H9 (cell line): ENCODE results near the gene NPTXR. TPM values are rescaled to one million over a fixed set of nuclear protein-coding genes. Genes with fewer than 3 reads are reported as not detected.

Experiments used
- DNase-seq: peaks from one replicate; pipeline ENCODE4 v3.0.0-alpha.2; 2017
- H2AFZ ChIP-seq: one replicate; pipeline ENCODE4 v1.6.1; 2013; ENCODE audit warnings: mild to moderate bottlenecking, low read length, control low read depth, moderate library complexity
- H2AK5ac ChIP-seq: 2 replicates; pipeline ENCODE4 v1.6.1; 2013; ENCODE audit warnings: low read length, control low read depth, mixed read lengths; ENCODE audit not compliant: insufficient read length
- H2BK120ac ChIP-seq: one replicate; pipeline ENCODE4 v1.6.1; 2013; ENCODE audit warnings: low read depth, mild to moderate bottlenecking, low read length, control low read depth, inconsistent platforms; ENCODE audit not compliant: poor library complexity, severe bottlenecking
- H2BK12ac ChIP-seq: 2 replicates; pipeline ENCODE4 v1.6.1; 2013; ENCODE audit warnings: low read length, control low read depth, mixed read lengths, low read depth; ENCODE audit not compliant: insufficient read length
- H2BK15ac ChIP-seq: 2 replicates; pipeline ENCODE4 v1.6.1; 2013; ENCODE audit warnings: low read depth, low read length, control low read depth
- H2BK20ac ChIP-seq: one replicate; pipeline ENCODE4 v1.6.1; 2013; ENCODE audit warnings: low read depth, mild to moderate bottlenecking, low read length, control low read depth, inconsistent platforms; ENCODE audit not compliant: poor library complexity, severe bottlenecking
- H2BK5ac ChIP-seq: 2 replicates; pipeline ENCODE4 v1.6.1; 2013; ENCODE audit warnings: low read length, control low read depth, mixed read lengths; ENCODE audit not compliant: insufficient read length
- H3K14ac ChIP-seq: 2 replicates; pipeline ENCODE4 v1.6.1; 2013; ENCODE audit warnings: low read length, control low read depth; ENCODE audit not compliant: insufficient read depth
- H3K18ac ChIP-seq: 2 replicates; pipeline ENCODE4 v1.6.1; 2013; ENCODE audit warnings: low read depth, mild to moderate bottlenecking, mixed read lengths, low read length, control low read depth; ENCODE audit not compliant: insufficient read length
- H3K23ac ChIP-seq: 2 replicates; pipeline ENCODE4 v1.6.1; 2013; ENCODE audit warnings: low read length, control low read depth, mixed read lengths, low read depth; ENCODE audit not compliant: insufficient read length
- H3K23me2 ChIP-seq: 2 replicates; pipeline ENCODE4 v1.6.1; 2013; ENCODE audit warnings: low read depth, mild to moderate bottlenecking, mixed read lengths, low read length, control low read depth; ENCODE audit not compliant: insufficient read length, poor library complexity, severe bottlenecking
- H3K27ac ChIP-seq: 2 replicates; pipeline ENCODE4 v1.5.1; 2013; ENCODE audit warnings: low read length, control low read depth, mixed read lengths, low read depth; ENCODE audit not compliant: insufficient read length
- H3K27me3 ChIP-seq: 2 replicates; pipeline ENCODE4 v1.6.1; 2013; ENCODE audit warnings: low read length, control low read depth, inconsistent platforms; ENCODE audit not compliant: insufficient read depth
- H3K4ac ChIP-seq: 2 replicates; pipeline ENCODE4 v1.6.1; 2013; ENCODE audit warnings: low read depth, mild to moderate bottlenecking, control low read depth, inconsistent platforms, low read length, moderate library complexity
- H3K4me1 ChIP-seq: 2 replicates; pipeline ENCODE4 v1.6.1; 2013; ENCODE audit warnings: low read length, control low read depth, inconsistent platforms; ENCODE audit not compliant: insufficient read depth
- H3K4me2 ChIP-seq: 2 replicates; pipeline ENCODE4 v1.6.1; 2013; ENCODE audit warnings: low read length, control low read depth, mixed read lengths; ENCODE audit not compliant: insufficient read length, insufficient read depth
- H3K56ac ChIP-seq: 2 replicates; pipeline ENCODE4 v1.6.1; 2013; ENCODE audit warnings: low read depth, mild to moderate bottlenecking, mixed read lengths, low read length, control low read depth; ENCODE audit not compliant: insufficient read length
- H3K79me1 ChIP-seq: 2 replicates; pipeline ENCODE4 v1.6.1; 2013; ENCODE audit warnings: low read depth, mild to moderate bottlenecking, moderate library complexity, low read length, control low read depth, inconsistent platforms; ENCODE audit not compliant: insufficient read depth, poor library complexity, severe bottlenecking
- H3K79me2 ChIP-seq: 2 replicates; pipeline ENCODE4 v1.6.1; 2013; ENCODE audit warnings: low read length, control low read depth, inconsistent platforms; ENCODE audit not compliant: insufficient read depth
- H3K9ac ChIP-seq: 2 replicates; pipeline ENCODE4 v1.6.1; 2013; ENCODE audit warnings: low read length, control low read depth, mixed read lengths; ENCODE audit not compliant: insufficient read length; ENCODE audit errors: extremely low read depth
- H3K9me3 ChIP-seq: one replicate; pipeline ENCODE4 v1.6.1; 2013; ENCODE audit warnings: low read depth, low read length, inconsistent platforms; ENCODE audit not compliant: control insufficient read depth
- H3T11ph ChIP-seq: one replicate; pipeline ENCODE4 v1.6.1; 2013; ENCODE audit warnings: mild to moderate bottlenecking, low read length, control low read depth, inconsistent platforms
- H4K20me1 ChIP-seq: one replicate; pipeline ENCODE4 v1.6.1; 2013; ENCODE audit not compliant: control insufficient read depth, insufficient read length, insufficient read depth
- H4K5ac ChIP-seq: 2 replicates; pipeline ENCODE4 v1.6.1; 2013; ENCODE audit warnings: low read depth, mild to moderate bottlenecking, mixed read lengths, low read length, control low read depth; ENCODE audit not compliant: insufficient read length
- H4K8ac ChIP-seq: replicated peaks from 2 replicates; pipeline ENCODE4 v1.6.1; 2013; ENCODE audit warnings: low read length, control low read depth, mixed read lengths, low read depth; ENCODE audit not compliant: insufficient read length
- H4K91ac ChIP-seq: 2 replicates; pipeline ENCODE4 v1.6.1; 2013; ENCODE audit warnings: low read depth, mild to moderate bottlenecking, moderate library complexity, mixed read lengths, low read length, control low read depth; ENCODE audit not compliant: insufficient read length
- H3K27ac Mint-ChIP-seq, 3 experiments: 2 replicates in 2 of 3; 3 replicates in 1 of 3; pipeline ENCODE4 v1.8.0; 2020 to 2021; ENCODE audit warnings: mixed read lengths in 3 of 3, mild to moderate bottlenecking in 1 of 3, moderate library complexity in 1 of 3
- H3K27me3 Mint-ChIP-seq: 2 replicates; pipeline ENCODE4 v1.8.0; 2021; ENCODE audit warnings: low read depth, mild to moderate bottlenecking, moderate library complexity, mixed read lengths
- H3K36me3 Mint-ChIP-seq, 3 experiments: 2 replicates in 2 of 3; 3 replicates in 1 of 3; pipeline ENCODE4 v1.8.0; 2020 to 2021; ENCODE audit warnings: low read depth in 3 of 3, mixed read lengths in 3 of 3; ENCODE audit not compliant: insufficient read depth in 1 of 3
- H3K4me1 Mint-ChIP-seq, 2 experiments: 2 replicates each; pipeline ENCODE4 v1.8.0; 2020; ENCODE audit warnings: mixed read lengths in 2 of 2
- H3K4me3 Mint-ChIP-seq, 2 experiments: 2 replicates in 1 of 2; 3 replicates in 1 of 2; pipeline ENCODE4 v1.8.0; 2020 to 2021; ENCODE audit warnings: mild to moderate bottlenecking in 2 of 2, mixed read lengths in 2 of 2, moderate library complexity in 1 of 2
- H3K9me3 Mint-ChIP-seq, 2 experiments: 2 replicates in 1 of 2; 3 replicates in 1 of 2; pipeline ENCODE4 v1.8.0; 2020; ENCODE audit warnings: mild to moderate bottlenecking in 2 of 2, mixed read lengths in 2 of 2, moderate library complexity in 1 of 2
- WGBS: extraction: QIAGEN DNeasy Blood & Tissue Kit; methylation state at CpG from one replicate; pipeline ENCODE4 v1.1.7; 2013; ENCODE audit warnings: missing lambda C conversion rate, low lambda C conversion rate, mixed read lengths; ENCODE audit not compliant: insufficient read length; ENCODE audit errors: extremely low coverage; 5-methylcytosine and 5-hydroxymethylcytosine counted together
- total RNA-seq: library from RNA; stranded (reverse); gene quantifications from 2 replicates; pipeline ENCODE4 v1.2.1, GENCODE V29; 2021
- TF ChIP-seq, protein P1 (sequence below): fragments of 200-600 bp; sonication (generic); conservative IDR thresholded peaks from 3 replicates; pipeline ENCODE4 v1.8.0; 2021; ENCODE audit warnings: antibody characterized with exemption, mild to moderate bottlenecking

Gene NPTXR
- total RNA-seq, 1 experiment from 2014 or later: 8.1 TPM

DNA sequence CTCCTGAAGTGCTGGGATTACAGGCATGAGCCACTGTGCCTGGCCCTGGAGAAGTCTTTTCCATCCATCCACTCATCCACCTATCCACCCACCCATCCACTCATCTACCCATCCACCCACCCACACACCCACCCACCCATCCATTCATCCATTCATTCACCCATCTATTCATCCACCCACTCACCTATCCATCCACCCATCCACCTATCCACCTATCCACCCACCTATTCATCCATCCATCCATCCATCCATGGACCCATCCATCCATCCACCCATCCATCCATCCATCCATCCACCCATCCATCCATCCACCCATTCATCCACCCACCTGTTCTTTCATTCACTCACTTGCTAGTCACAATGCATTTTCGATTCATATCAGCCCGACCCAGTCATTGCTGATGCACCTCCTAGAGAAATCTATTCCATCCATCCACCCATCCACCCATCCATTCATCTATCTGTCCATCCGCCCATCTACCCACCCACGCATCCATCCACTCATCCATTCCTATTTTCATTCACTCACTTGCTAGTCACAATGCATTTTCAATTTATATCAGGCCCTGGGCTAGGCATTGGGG lies 70.4 kb downstream of the NPTXR start:
- Mint-ChIP-seq H3K9me3 (no peaks in the 10 kb centered on the region), H3K27me3 (peaks cover 2% of the 10 kb centered on the region), H3K4me1 (peaks cover 4 to 17% of the 10 kb centered on the region in 2 experiments), H3K27ac (no peak overlapping the region), H3K36me3 (no peaks in the 10 kb centered on the region), H3K4me3 (no peak overlapping the region)
- Histone ChIP-seq H2BK120ac (no peak overlapping the region), H3K27ac (no peak overlapping the region), H4K20me1 (no peaks in the 10 kb centered on the region), H3K79me1 (no peaks in the 10 kb centered on the region), H4K91ac (no peak overlapping the region), H3K27me3 (no peaks in the 10 kb centered on the region), H2BK5ac (no peak overlapping the region), H3K4ac (no peak overlapping the region), H3K14ac (no peak overlapping the region), H3T11ph (no peak overlapping the region), H3K4me1 (no peaks in the 10 kb centered on the region), H3K18ac (no peak overlapping the region), H3K79me2 (no peaks in the 10 kb centered on the region), H3K56ac (no peak overlapping the region), H2BK12ac (no peak overlapping the region), H4K8ac (no peak overlapping the region), H2BK15ac (no peak overlapping the region), H4K5ac (no peak overlapping the region), H3K23ac (no peak overlapping the region), H3K4me2 (no peak overlapping the region), H3K23me2 (no peaks in the 10 kb centered on the region), H3K9me3 (no peaks in the 10 kb centered on the region), H2AK5ac (no peak overlapping the region), H2AFZ (no peak overlapping the region), H2BK20ac (no peak overlapping the region), H3K9ac (no peak overlapping the region)
- no peak for DNase-seq
- WGBS: no CpG with 5 or more reads among the region's 4 CpGs
- TF ChIP-seq, protein P1, sequence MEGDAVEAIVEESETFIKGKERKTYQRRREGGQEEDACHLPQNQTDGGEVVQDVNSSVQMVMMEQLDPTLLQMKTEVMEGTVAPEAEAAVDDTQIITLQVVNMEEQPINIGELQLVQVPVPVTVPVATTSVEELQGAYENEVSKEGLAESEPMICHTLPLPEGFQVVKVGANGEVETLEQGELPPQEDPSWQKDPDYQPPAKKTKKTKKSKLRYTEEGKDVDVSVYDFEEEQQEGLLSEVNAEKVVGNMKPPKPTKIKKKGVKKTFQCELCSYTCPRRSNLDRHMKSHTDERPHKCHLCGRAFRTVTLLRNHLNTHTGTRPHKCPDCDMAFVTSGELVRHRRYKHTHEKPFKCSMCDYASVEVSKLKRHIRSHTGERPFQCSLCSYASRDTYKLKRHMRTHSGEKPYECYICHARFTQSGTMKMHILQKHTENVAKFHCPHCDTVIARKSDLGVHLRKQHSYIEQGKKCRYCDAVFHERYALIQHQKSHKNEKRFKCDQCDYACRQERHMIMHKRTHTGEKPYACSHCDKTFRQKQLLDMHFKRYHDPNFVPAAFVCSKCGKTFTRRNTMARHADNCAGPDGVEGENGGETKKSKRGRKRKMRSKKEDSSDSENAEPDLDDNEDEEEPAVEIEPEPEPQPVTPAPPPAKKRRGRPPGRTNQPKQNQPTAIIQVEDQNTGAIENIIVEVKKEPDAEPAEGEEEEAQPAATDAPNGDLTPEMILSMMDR: no peak
